ENCODE results near the gene TST. TPM values are rescaled to one million over a fixed set of nuclear protein-coding genes. Genes with fewer than 3 reads are reported as not detected.

TST gene
- polyA plus RNA-seq, 1 of the 3 experiments (the other 2 are of a cell fraction), result 49.4 TPM

DNA sequence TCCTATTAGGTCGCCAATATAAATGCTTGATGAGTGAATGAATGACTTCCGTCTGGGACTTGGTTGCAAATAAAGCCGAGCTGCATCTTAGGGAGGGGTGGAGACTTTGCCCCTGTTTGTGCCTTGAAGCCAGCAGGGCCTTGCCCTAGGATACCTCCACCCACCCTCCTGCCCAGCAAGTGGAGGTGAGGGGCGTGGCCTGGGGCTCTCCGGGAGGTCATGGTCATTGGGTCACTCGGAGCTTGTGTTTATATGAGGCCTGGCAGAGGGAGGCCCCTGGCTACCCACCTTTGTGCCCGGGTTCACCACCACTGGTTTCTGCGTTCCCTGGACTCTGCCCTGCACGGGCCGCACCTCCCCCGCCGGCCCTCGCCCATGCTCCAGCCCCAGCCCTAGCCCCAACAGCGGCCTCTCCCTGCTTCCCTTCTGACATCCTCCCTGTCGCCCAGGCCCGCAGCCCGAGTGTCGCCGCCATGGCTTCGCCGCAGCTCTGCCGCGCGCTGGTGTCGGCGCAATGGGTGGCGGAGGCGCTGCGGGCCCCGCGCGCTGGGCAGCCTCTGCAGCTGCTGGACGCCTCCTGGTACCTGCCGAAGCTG lies 4.6 kb upstream of the TST start:
- ChIA-PET POLR2A (no interaction called here), CTCF (interaction anchor here (0.8 to 4.1 kb wide), 5 partner anchors 8 to 80 kb away, joined by 3 to 18 read pairs (median 3); no protein-coding TSS in a partner anchor)
- Histone ChIP-seq H3K27ac (ENCODE audit: low read depth in 2 of 2, low read length in 1 of 2) (no peak overlapping the region), H3K9ac (no peak overlapping the region), H3K36me3 (replicated peaks in 1 of 2; ENCODE audit: control insufficient read depth in 1 of 2, insufficient read depth in 2 of 2, low read length in 1 of 2) (peaks cover 6 to 32% of the 10 kb centered on the region in 2 experiments), H2AFZ (ENCODE audit: low read depth) (no peak overlapping the region), H3F3A (replicated peaks; ENCODE audit: insufficient read depth) (no peaks in the 10 kb centered on the region), H3K27me3 (ENCODE audit: insufficient read depth) (no peaks in the 10 kb centered on the region), H3K4me1 (ENCODE audit: control insufficient read depth in 1 of 2, insufficient read depth in 2 of 2, low read depth in 1 of 2, low read length in 1 of 2) (peaks cover 6 to 12% of the 10 kb centered on the region in 2 experiments; a peak in 2 of 4 replicates), H3K79me2 (ENCODE audit: insufficient read depth) (peaks cover 35% of the 10 kb centered on the region), H4K20me1 (ENCODE audit: insufficient read depth) (no peaks in the 10 kb centered on the region), H3K4me3 (ENCODE audit: low read depth in 2 of 2, low read length in 1 of 2) (no peak overlapping the region), H3K4me2 (no peak overlapping the region), H3K9me3 (no peaks in the 10 kb centered on the region), H3K9me2 (no peaks in the 10 kb centered on the region)
- WGBS (ENCODE audit: low lambda C conversion rate), result 96% methylated on average over 27 of the region's 34 CpGs
- DNase-seq, result no peak
- TF ChIP-seq MEF2A (IDR thresholded peaks at IDR 0.05; ENCODE audit: borderline replicate concordance, low read depth) (no peak), RAD21 (IDR thresholded peaks at IDR 0.05; ENCODE audit: low read length) (no peak), GABPA (IDR thresholded peaks at IDR 0.05; ENCODE audit: low read depth) (no peak), TAF1 (IDR thresholded peaks at IDR 0.05; ENCODE audit: borderline replicate concordance, low read depth, low read length) (no peak), NRF1 (IDR thresholded peaks at IDR 0.05; ENCODE audit: low read depth, low read length) (no peak), NFIC (IDR thresholded peaks at IDR 0.05; ENCODE audit: borderline replicate concordance) (no peak), RCOR1 (IDR thresholded peaks at IDR 0.05; ENCODE audit: low read length) (no peak), IRF3 (IDR thresholded peaks at IDR 0.05; ENCODE audit: low read depth, low read length) (no peak), RFX5 (IDR thresholded peaks at IDR 0.05; ENCODE audit: low read length) (no peak)
- TF ChIP-seq, protein P1, sequence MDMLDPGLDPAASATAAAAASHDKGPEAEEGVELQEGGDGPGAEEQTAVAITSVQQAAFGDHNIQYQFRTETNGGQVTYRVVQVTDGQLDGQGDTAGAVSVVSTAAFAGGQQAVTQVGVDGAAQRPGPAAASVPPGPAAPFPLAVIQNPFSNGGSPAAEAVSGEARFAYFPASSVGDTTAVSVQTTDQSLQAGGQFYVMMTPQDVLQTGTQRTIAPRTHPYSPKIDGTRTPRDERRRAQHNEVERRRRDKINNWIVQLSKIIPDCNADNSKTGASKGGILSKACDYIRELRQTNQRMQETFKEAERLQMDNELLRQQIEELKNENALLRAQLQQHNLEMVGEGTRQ (IDR thresholded peaks at IDR 0.05; ENCODE audit: borderline replicate concordance, low read depth, low read length), result no peak

- Histone ChIP-seq H3K4me2 (no peak overlapping the region), H2AFZ (ENCODE audit: low read depth) (no peak overlapping the region), H3K4me3 (ENCODE audit: low read depth in 2 of 2, low read length in 1 of 2) (no peak overlapping the region), H3F3A (replicated peaks; ENCODE audit: insufficient read depth) (no peaks in the 10 kb centered on the region), H3K9me2 (no peaks in the 10 kb centered on the region), H4K20me1 (ENCODE audit: insufficient read depth) (no peaks in the 10 kb centered on the region), H3K27me3 (ENCODE audit: insufficient read depth) (no peaks in the 10 kb centered on the region), H3K9ac (no peak overlapping the region), H3K27ac (ENCODE audit: low read depth in 2 of 2, low read length in 1 of 2) (no peak overlapping the region; a peak in 1 of 4 replicates), H3K79me2 (ENCODE audit: insufficient read depth) (peaks cover 41% of the 10 kb centered on the region), H3K9me3 (no peaks in the 10 kb centered on the region), H3K36me3 (replicated peaks in 1 of 2; ENCODE audit: control insufficient read depth in 1 of 2, insufficient read depth in 2 of 2, low read length in 1 of 2) (peaks cover 6 to 26% of the 10 kb centered on the region in 2 experiments), H3K4me1 (ENCODE audit: control insufficient read depth in 1 of 2, insufficient read depth in 2 of 2, low read depth in 1 of 2, low read length in 1 of 2) (peaks cover 12 to 21% of the 10 kb centered on the region in 2 experiments; a peak in 2 of 4 replicates)
- ChIA-PET CTCF (interaction anchor here (0.6 to 4.1 kb wide), 12 partner anchors 9 to 78 kb away, joined by 3 to 18 read pairs (median 3); no protein-coding TSS in a partner anchor), POLR2A (no interaction called here)
- no peak for DNase-seq
- TF ChIP-seq FOSL2 (IDR thresholded peaks at IDR 0.05; ENCODE audit: borderline replicate concordance, low read depth) (no peak), GATA2 (CRISPR knock-in tag; IDR thresholded peaks at IDR 0.05) (no peak), RCOR1 (IDR thresholded peaks at IDR 0.05; ENCODE audit: low read length) (no peak), SMC3 (IDR thresholded peaks at IDR 0.05; ENCODE audit: low read depth, low read length) (no peak), ZBTB33 (IDR thresholded peaks at IDR 0.05; ENCODE audit: borderline replicate concordance, low read depth) (no peak), NFIC (IDR thresholded peaks at IDR 0.05; ENCODE audit: borderline replicate concordance) (no peak), YY1 (IDR thresholded peaks at IDR 0.05; ENCODE audit: low read depth) (no peak)
- TF ChIP-seq, protein P1 (IDR thresholded peaks at IDR 0.05; ENCODE audit: borderline replicate concordance, low read depth, low read length), result no peak
- WGBS (ENCODE audit: low lambda C conversion rate), result 79% methylated on average over 10 of the region's 16 CpGs
Measured at GRCh38 chr22:37022483-37023337, 3.5 kb upstream of the TST start.

All from SK-N-SH (cell line).